ENCODE results near the gene DTWD1. TPM values are rescaled to one million over a fixed set of nuclear protein-coding genes. Genes with fewer than 3 reads are reported as not detected.
"Not testable (repeated sequence)": the region's sequence is repeated elsewhere in the genome, so short reads cannot be mapped to it uniquely, and the experiment has no call there.

Gene DTWD1
- polyA plus RNA-seq, 1 donor from 2014 or later: 19.3 TPM

DNA sequence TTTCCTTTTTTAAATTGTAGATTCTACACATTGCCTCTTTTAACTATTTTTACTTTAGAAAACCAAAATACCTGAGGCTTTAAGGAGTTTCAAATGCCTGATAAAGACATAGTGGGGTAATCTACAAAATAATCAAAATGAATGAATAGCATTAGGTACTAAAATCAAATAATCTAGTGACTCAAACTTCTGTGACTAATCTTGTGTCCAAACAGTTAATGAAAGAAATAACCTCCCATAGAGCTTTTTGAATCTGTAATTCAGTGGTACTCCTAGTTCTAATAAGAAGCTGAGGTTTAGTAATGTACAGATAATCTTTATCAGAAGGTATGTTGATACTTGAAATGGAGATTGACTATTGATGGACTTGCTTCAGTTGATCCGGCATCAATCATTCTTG lies 53.0 kb downstream of the DTWD1 start:
- Mint-ChIP-seq H3K27me3 (peaks cover 10% of the 10 kb centered on the region), H3K27ac (no peak overlapping the region), H3K4me1 (no peaks in the 10 kb centered on the region), H3K4me3 (no peak overlapping the region), H3K9me3 (peaks cover 0 to 3% (median 0%) of the 10 kb centered on the region in 3 donors), H3K36me3 (peaks cover 3% of the 10 kb centered on the region)

DNA sequence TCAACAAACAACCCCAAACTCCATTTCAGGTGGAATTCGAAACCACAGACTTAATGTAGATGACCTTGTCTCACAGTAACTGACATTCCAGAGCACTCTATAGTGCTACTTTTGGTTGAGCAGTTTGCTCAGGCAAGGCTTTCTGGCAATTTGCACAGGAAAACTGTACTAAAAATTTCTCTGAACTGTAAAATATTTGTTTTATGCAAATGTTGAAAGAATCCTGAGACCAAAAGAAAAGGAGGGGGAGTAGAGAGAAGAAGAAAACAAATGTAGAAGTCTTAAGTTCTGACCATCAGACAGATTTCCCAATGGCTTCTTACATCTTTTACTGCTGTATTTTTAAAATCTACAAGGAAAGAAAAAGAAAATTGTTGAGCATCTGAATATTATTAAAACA lies 53.5 kb downstream of the DTWD1 start:
- Mint-ChIP-seq H3K9me3 (peaks cover 0 to 3% (median 0%) of the 10 kb centered on the region in 3 donors), H3K4me1 (no peaks in the 10 kb centered on the region), H3K4me3 (no peak overlapping the region), H3K27ac (no peak overlapping the region), H3K36me3 (peaks cover 3% of the 10 kb centered on the region), H3K27me3 (peaks cover 11% of the 10 kb centered on the region)

DNA sequence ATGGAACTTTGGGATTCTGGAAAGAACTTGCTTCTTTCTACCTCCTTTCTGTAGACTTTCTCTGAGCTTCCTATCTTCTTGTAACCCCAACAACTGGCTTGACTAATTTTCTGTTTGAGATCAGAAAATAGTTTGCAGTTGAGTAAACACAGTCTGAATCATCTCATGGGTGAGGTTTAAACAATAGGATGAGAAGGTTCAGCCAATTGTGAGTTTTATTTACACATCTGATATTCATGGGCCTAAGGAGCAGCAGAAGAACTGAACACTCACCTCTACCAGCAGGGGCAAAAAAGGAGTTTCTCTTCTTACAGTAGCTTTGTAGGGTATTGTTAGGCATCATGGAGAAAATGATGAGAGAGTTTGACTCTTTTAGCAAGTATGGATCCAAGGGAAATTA lies 54.2 kb downstream of the DTWD1 start:
- Mint-ChIP-seq H3K36me3 (peaks cover 3% of the 10 kb centered on the region), H3K4me1 (no peaks in the 10 kb centered on the region), H3K27me3 (peaks cover 11% of the 10 kb centered on the region), H3K4me3 (no peak overlapping the region), H3K9me3 (peaks cover 0 to 3% (median 0%) of the 10 kb centered on the region in 3 donors), H3K27ac (no peak overlapping the region)

DNA sequence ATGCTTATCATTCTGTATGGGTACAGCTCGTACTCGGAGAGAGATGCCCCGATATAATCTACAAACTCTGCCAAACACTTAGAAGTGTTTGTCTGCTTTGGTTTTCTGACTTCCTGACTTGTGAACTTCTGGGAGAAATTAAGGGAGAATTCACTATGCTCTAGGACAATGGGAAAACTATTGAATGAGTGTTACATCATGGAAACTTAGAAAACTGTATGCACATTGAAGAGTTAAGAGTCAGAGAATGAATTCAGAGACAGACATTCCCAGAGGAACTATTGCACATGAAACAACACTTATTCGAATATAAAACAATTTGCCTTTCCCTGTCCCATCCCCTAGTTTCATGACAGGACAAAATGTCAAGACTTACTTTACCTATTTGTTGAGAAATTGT lies 57.8 kb downstream of the DTWD1 start:
- Mint-ChIP-seq H3K4me3 (no peak overlapping the region), H3K9me3 (peaks cover 0 to 3% (median 0%) of the 10 kb centered on the region in 3 donors), H3K4me1 (no peaks in the 10 kb centered on the region)

DNA sequence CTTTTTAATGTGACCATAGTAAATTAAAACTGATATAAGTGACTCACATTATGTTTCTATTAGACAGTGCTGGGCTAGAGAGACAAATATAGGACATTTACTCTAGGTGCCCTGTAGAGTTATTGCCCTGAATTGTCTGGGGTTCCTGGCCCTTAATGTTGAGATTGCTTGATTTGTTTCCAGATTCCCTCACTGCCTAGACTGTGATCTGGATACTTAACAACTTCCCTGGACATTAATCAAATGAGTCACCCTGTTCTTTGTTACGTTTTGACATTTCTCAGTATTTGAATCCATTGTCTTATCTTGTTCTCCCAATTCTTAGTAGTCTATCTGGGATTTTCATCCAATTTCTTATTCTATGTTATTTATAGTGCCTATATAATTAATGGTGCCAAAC lies 65.8 kb downstream of the DTWD1 start:
- Mint-ChIP-seq H3K27ac (no peak overlapping the region), H3K4me1 (no peaks in the 10 kb centered on the region), H3K4me3 (no peak overlapping the region), H3K9me3 (no peaks in the 10 kb centered on the region), H3K27me3 (peaks cover 2% of the 10 kb centered on the region), H3K36me3 (no peaks in the 10 kb centered on the region)

More for the DNA sequence above, 57.8 kb downstream of the DTWD1 start:
- Mint-ChIP-seq H3K27me3 (peaks cover 9% of the 10 kb centered on the region), H3K36me3 (peaks cover 3% of the 10 kb centered on the region), H3K27ac (no peak overlapping the region)

DNA sequence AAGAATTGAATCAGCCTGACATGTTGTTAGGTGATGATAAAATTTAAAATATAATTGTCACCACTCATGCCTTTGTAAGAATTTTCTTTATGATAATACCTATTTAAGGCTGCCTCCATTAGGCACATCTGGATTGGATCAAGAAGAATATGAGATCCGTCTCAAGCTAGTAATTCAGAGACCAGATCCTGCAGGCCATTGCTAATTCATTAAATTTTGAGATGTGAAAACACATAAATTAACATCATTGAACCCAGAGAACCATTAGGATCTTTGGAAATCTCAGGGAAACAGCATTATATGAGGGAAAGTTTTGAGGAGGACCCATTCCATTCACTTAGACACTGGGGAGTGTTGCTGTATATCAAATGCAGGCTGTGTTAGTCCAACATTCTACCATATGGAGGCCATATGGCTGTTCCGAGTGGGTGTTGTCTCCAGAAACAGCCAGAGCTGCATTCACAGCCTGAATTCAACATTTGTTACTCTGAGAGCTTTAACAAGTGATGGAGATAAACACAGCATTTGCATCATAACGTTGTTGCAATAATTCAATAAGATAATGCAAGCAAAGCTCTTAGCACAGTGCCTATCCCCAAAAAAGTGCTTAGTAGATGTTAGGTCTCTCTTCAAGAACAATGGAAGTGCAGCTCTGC lies 67.4 kb downstream of the DTWD1 start:
- peaks cover 0 to 1% (median 0%) of the 10 kb centered on the region in 3 donors for H3K9me3 Mint-ChIP-seq
- peaks cover 2% of the 10 kb centered on the region for H3K27me3 Mint-ChIP-seq
- no peaks in the 10 kb centered on the region for H3K36me3 Mint-ChIP-seq
- H3K4me3 Mint-ChIP-seq: no peak overlapping the region
- H3K4me1 Mint-ChIP-seq: no peaks in the 10 kb centered on the region
- no peak overlapping the region for H3K27ac Mint-ChIP-seq

DNA sequence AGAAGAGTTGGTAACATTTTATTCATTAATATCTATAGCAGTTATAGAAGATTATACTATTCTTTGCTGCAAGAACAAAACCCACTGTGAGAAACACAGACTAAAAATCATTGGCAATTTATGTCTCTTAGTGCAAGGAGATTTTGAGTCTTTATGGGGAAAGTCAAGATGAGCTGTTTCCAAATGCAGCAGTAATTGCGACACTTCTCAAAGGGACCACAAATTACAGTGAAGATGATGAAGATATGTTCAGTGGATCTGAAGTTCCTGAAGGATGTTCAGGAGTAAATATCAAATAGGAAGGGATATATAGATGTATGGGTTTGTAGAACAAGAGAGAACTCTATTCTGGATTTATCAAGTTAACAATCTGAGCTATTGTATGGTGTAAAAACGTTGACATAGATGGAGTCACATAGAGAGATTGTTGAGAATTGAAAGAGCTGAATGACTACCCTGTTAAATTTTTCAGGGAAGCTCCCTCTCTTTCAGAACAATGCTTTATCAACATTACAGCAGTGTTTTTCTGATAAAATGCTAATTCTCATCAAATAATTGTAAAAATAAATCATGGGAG lies 71.8 kb downstream of the DTWD1 start:
- Mint-ChIP-seq H3K27ac (no peak overlapping the region), H3K4me3 (no peak overlapping the region), H3K27me3 (peaks cover 2% of the 10 kb centered on the region)

DNA sequence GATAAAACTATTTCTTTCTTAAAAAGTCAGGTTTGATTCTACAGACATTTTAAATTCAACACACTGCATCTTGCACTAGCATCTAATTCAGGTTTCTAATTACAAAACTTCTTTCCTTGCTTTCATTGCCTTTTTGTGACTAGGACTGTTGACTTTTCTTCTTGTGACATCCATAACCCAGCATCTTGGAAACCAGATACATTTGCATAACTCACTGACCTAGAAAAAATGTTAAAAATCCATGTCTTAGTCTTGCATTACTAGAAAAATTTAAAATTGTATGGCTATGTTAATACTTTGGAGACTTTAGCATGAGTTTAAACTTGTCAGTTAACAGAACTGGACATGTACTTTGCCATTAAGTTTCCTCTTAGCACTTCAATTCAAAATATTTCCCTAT lies 72.7 kb downstream of the DTWD1 start:
- Mint-ChIP-seq H3K27me3 (peaks cover 2% of the 10 kb centered on the region), H3K4me3 (no peak overlapping the region), H3K36me3 (no peaks in the 10 kb centered on the region)

More for the DNA sequence above, 71.8 kb downstream of the DTWD1 start:
- Mint-ChIP-seq H3K4me1 (no peaks in the 10 kb centered on the region), H3K9me3 (peaks cover 0 to 1% (median 0%) of the 10 kb centered on the region in 3 donors), H3K36me3 (no peaks in the 10 kb centered on the region)

DNA sequence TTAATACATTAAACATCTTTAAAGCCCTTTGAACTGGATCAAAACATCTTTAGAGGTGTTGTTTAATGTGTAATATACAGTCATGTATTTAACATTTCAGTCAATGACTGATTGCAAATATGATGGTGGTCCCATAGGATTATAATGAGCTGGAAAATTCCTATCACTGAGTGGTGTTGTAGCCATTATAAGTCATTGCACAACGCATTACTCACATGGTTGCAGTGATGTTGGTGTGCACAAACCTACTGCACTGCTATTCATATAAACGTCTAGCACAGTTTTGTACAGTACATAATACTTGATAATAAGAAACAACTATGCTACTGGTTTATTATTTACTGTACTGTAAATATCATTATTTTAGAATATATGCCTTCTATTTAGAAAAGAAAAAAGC lies 75.6 kb downstream of the DTWD1 start:
- Mint-ChIP-seq H3K36me3 (no peaks in the 10 kb centered on the region), H3K27ac (no peak overlapping the region), H3K4me3 (no peak overlapping the region), H3K9me3 (peaks cover 0 to 1% (median 0%) of the 10 kb centered on the region in 3 donors), H3K4me1 (no peaks in the 10 kb centered on the region), H3K27me3 (peaks cover under 1% of the 10 kb centered on the region)

More for the DNA sequence above, 72.7 kb downstream of the DTWD1 start:
- Mint-ChIP-seq H3K27ac (no peak overlapping the region), H3K4me1 (no peaks in the 10 kb centered on the region), H3K9me3 (peaks cover 0 to 1% (median 0%) of the 10 kb centered on the region in 3 donors)

DNA sequence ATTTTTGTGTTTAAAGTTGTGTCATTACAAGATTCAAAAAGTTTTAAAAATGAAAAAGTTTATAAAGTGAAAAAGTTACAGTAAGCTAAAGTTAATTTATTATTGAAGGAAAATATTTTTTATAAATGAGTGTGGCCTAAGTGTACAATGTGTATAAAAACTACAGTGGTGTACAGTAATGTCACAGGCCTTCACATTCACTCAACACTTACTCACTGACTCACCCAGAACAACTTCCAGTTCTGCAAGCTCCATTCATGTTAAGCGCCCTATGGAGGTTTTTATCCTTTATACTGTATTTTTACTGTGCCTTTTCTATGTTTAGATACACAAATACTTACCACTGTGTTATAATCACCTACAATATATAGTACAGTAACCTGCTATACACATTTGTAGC lies 76.3 kb downstream of the DTWD1 start:
- Mint-ChIP-seq H3K27me3 (no peaks in the 10 kb centered on the region), H3K36me3 (no peaks in the 10 kb centered on the region), H3K27ac (no peak overlapping the region), H3K4me3 (no peak overlapping the region), H3K9me3 (peaks cover 0 to 1% (median 0%) of the 10 kb centered on the region in 3 donors), H3K4me1 (no peaks in the 10 kb centered on the region)

DNA sequence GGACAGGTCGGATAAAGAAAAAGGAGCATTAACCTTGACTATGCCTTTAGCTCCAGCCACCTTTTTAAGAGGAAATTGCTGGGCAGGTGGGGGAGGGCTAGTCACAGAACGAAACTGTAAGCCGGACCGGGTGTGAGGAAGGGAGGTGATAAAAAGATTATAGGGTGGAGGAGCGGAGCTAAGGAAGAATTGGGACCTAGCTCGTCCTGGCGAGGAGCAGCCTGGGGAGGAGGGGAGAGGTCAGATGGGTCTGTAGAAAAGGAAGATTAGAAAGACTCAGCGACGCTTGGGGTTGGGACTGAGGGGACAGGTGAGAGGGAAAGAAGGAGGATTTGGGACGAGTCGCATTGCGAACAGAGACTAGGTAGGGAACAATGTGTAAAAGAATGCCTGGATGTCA lies 82.1 kb downstream of the DTWD1 start:
- not testable (repeated sequence) for H3K4me1 Mint-ChIP-seq, H3K36me3 Mint-ChIP-seq, H3K27ac Mint-ChIP-seq

More for the DNA sequence above, 82.1 kb downstream of the DTWD1 start:
- not testable (repeated sequence) for H3K27me3 Mint-ChIP-seq, H3K9me3 Mint-ChIP-seq, H3K4me3 Mint-ChIP-seq

Other genes with a start within 250 kb of the DTWD1 start
- not detected for gene FGF7, start 197.8 kb upstream of the DTWD1 start, polyA plus RNA-seq
- gene FAM227B, start 230 bp upstream of the DTWD1 start, polyA plus RNA-seq: 13.3 TPM